K562 (cell line): Measurements from ENCODE around the gene BPHL. TPM values are rescaled to one million over a fixed set of nuclear protein-coding genes. Genes with fewer than 3 reads are reported as not detected.

Experiments
- CBX1 ChIP-seq: sonication (generic); IDR thresholded peaks from 2 replicates; pipeline ENCODE4 v1.6.1; 2016; ENCODE audit warnings: antibody characterized with exemption, low read depth, mild to moderate bottlenecking
- HDAC1 ChIP-seq, 2 experiments: fragments of 450-650 bp; IDR thresholded peaks; 2 replicates each; pipeline ENCODE4 v1.6.1; 2016 to 2017; ENCODE audit warnings: inconsistent platforms in 1 of 2, mild to moderate bottlenecking in 1 of 2, moderate library complexity in 1 of 2
- ILF3 ChIP-seq: fragments of 450-650 bp; IDR thresholded peaks from 2 replicates; pipeline ENCODE4 v1.6.1; 2018; ENCODE audit warnings: antibody characterized with exemption, mild to moderate bottlenecking, moderate library complexity, borderline replicate concordance
- MGA ChIP-seq: fragments of 450-650 bp; IDR thresholded peaks from 2 replicates; pipeline ENCODE4 v1.6.1; 2016; ENCODE audit warnings: mild to moderate bottlenecking, moderate library complexity
- MXD1 ChIP-seq: fragments of 250-450 bp; sonication (Bioruptor Pico); IDR thresholded peaks from 2 replicates; pipeline ENCODE4 v1.8.0; 2021; ENCODE audit warnings: borderline replicate concordance, mild to moderate bottlenecking, moderate library complexity; ENCODE audit not compliant: poor library complexity, severe bottlenecking
- NFRKB ChIP-seq: fragments of 450-650 bp; IDR thresholded peaks from 2 replicates; pipeline ENCODE4 v1.6.1; 2016; ENCODE audit warnings: low read depth
- OTX1 ChIP-seq: fragments of 450-650 bp; formaldehyde crosslinking; IDR thresholded peaks from 2 replicates; pipeline ENCODE4 v1.4.0; 2022; ENCODE audit warnings: mild to moderate bottlenecking
- PHF8 ChIP-seq: fragments of 200-600 bp; sonication (generic); IDR thresholded peaks from 2 replicates; pipeline ENCODE4 v1.6.1; 2012; ENCODE audit warnings: mixed run types, mild to moderate bottlenecking, inconsistent platforms, low read length, moderate library complexity, borderline replicate concordance
- SNRNP70 ChIP-seq: fragments of 200-400 bp; formaldehyde crosslinking; optimal IDR thresholded peaks from 2 replicates; pipeline ENCODE3; 2017; ENCODE audit warnings: low read depth, low read length
- TEAD1 ChIP-seq, 2 experiments: fragments of 450-650 bp in 1 of 2; sonication (generic) in 1 of 2; formaldehyde crosslinking; IDR thresholded peaks; 2 replicates each; pipeline versions ENCODE4 v1.4.0 to v1.8.0; 2020 to 2022; ENCODE audit warnings: mild to moderate bottlenecking in 2 of 2, missing genetic modification reagents in 1 of 2
- TFAM ChIP-seq: fragments of 250-450 bp; sonication (Bioruptor Pico); conservative IDR thresholded peaks from 2 replicates; pipeline ENCODE4 v1.5.0; 2021; ENCODE audit warnings: mild to moderate bottlenecking, moderate library complexity
- ZFP1 ChIP-seq: fragments of 450-650 bp; formaldehyde crosslinking; IDR thresholded peaks from 2 replicates; pipeline ENCODE4 v1.4.0; 2020; ENCODE audit warnings: mild to moderate bottlenecking, mixed read lengths
- ZFX ChIP-seq: sonication (generic); formaldehyde crosslinking; IDR thresholded peaks from 2 replicates; pipeline ENCODE4 v1.8.0; 2022; ENCODE audit warnings: mild to moderate bottlenecking, missing genetic modification reagents, moderate library complexity
- ZNF165 ChIP-seq: fragments of 250-450 bp; sonication (Bioruptor Pico); IDR thresholded peaks from 2 replicates; pipeline ENCODE4 v1.4.0; 2020; ENCODE audit warnings: borderline replicate concordance
- ZNF583 ChIP-seq: fragments of 250-450 bp; sonication (Bioruptor Pico); IDR thresholded peaks from 2 replicates; pipeline ENCODE4 v1.4.0; 2020
- polyA plus RNA-seq, 8 experiments: library from polyadenylated mRNA; depleted of rRNA in 4 of 8; stranded (reverse) in 5 of 8; unstranded in 3 of 8; fragments of >200 nt; fragmentation: Nextera tagmentation in 2 of 8; fragmentation: Illumina TruSeq in 1 of 8; extraction: Ambion mirVana in 2 of 8; extraction: Trizol in 1 of 8; gene quantifications; 2 replicates each; pipeline versions ENCODE4 v1.2.1 to v1.2.3, GENCODE V29; 2011 to 2014; ENCODE audit warnings: inconsistent platforms in 1 of 8, missing spikeins in 1 of 8
- total RNA-seq, 7 experiments: library from RNA; depleted of rRNA in 6 of 7; stranded (reverse); fragments of >200 nt in 6 of 7; fragmentation: Illumina TruSeq in 2 of 7; extraction: Trizol in 2 of 7; gene quantifications; 2 replicates each; pipeline versions ENCODE4 v1.2.1 to v1.2.3, GENCODE V29; 2011 to 2021; ENCODE audit warnings: low replicate concordance in 1 of 7

Gene BPHL
- total and polyA plus RNA-seq, 9 of the 15 experiments (the other 6 are each of a cell fraction or from before 2014, with no cell fraction given) = 3.5 to 17.4 (median 8.2) TPM

- TF ChIP-seq ZNF165 = peak; percentile 41; the same call in 1 of the 2 replicates
- TF ChIP-seq ZFX (CRISPR knock-in tag) = peak; percentile 80
- 0 out of 4 replicates have a peak, but pooled peaks of 1 of the 2 experiments have one; percentile 43 for TF ChIP-seq HDAC1 (IDR thresholded peaks at IDR 0.05)
- TF ChIP-seq NFRKB = peak; percentile 35; the same call in 1 of the 2 replicates
- peak; percentile 32; the same call in 1 of the 2 replicates for TF ChIP-seq OTX1
- peak; percentile 84 for TF ChIP-seq ZNF583 (CRISPR knock-in tag)
- no peak for TF ChIP-seq MXD1 (CRISPR knock-in tag)
- peak; percentile 86 for TF ChIP-seq PHF8
- TF ChIP-seq ILF3 = no peak
- TF ChIP-seq TEAD1 (CRISPR knock-in tag; IDR thresholded peaks at IDR 0.05) = 0 out of 4 replicates have a peak, but pooled peaks of 1 of the 2 experiments have one; percentile 42
- peak; percentile 91 for TF ChIP-seq MGA
- peak; percentile 94 for TF ChIP-seq CBX1
- TF ChIP-seq SNRNP70 = no peak
- TF ChIP-seq ZFP1 (CRISPR knock-in tag) = peak; percentile 69; the same call in 1 of the 2 replicates
- no peak for TF ChIP-seq TFAM (CRISPR knock-in tag)
Measured at GRCh38 chr6:3162565-3163247, 44.2 kb downstream of the BPHL start (continued).
